HEK293 (cell line): ENCODE measurements around the gene SLC9A2.

Experiments
- KLF16 ChIP-seq: fragments of 450-650 bp; formaldehyde crosslinking; IDR thresholded peaks from 2 replicates; pipeline ENCODE4 v1.5.1; 2017; ENCODE audit warnings: missing biosample characterization, missing genetic modification characterization
- ZBTB17 ChIP-seq: fragments of 450-650 bp; formaldehyde crosslinking; IDR thresholded peaks from 2 replicates; pipeline ENCODE4 v1.5.1; 2016; ENCODE audit warnings: missing biosample characterization, missing genetic modification characterization
- ZNF24 ChIP-seq: fragments of 450-650 bp; formaldehyde crosslinking; IDR thresholded peaks from 2 replicates; pipeline ENCODE4 v1.5.1; 2016; ENCODE audit warnings: missing biosample characterization, missing genetic modification characterization
- ZNF292 ChIP-seq: fragments of 450-650 bp; formaldehyde crosslinking; IDR thresholded peaks from 2 replicates; pipeline ENCODE4 v1.5.1; 2016; ENCODE audit warnings: low read depth, missing biosample characterization, missing genetic modification characterization, borderline replicate concordance
- ZSCAN30 ChIP-seq: fragments of 450-650 bp; IDR thresholded peaks from 2 replicates; pipeline ENCODE4 v1.5.1; 2018; ENCODE audit warnings: missing biosample characterization, mild to moderate bottlenecking, missing genetic modification characterization, moderate library complexity
- TF ChIP-seq, protein P1 (sequence below): fragments of 450-650 bp; IDR thresholded peaks from 2 replicates; pipeline ENCODE4 v1.5.1; 2018; ENCODE audit warnings: missing biosample characterization, missing genetic modification characterization
- TF ChIP-seq, protein P2 (sequence below): fragments of 450-650 bp; formaldehyde crosslinking; IDR thresholded peaks from 2 replicates; pipeline ENCODE4 v1.5.1; 2016; ENCODE audit warnings: missing biosample characterization, missing genetic modification characterization, low read depth
- TF ChIP-seq, protein P3 (sequence below): fragments of 450-650 bp; formaldehyde crosslinking; IDR thresholded peaks from 2 replicates; pipeline ENCODE4 v1.5.1; 2016; ENCODE audit warnings: missing biosample characterization, missing genetic modification characterization

DNA sequence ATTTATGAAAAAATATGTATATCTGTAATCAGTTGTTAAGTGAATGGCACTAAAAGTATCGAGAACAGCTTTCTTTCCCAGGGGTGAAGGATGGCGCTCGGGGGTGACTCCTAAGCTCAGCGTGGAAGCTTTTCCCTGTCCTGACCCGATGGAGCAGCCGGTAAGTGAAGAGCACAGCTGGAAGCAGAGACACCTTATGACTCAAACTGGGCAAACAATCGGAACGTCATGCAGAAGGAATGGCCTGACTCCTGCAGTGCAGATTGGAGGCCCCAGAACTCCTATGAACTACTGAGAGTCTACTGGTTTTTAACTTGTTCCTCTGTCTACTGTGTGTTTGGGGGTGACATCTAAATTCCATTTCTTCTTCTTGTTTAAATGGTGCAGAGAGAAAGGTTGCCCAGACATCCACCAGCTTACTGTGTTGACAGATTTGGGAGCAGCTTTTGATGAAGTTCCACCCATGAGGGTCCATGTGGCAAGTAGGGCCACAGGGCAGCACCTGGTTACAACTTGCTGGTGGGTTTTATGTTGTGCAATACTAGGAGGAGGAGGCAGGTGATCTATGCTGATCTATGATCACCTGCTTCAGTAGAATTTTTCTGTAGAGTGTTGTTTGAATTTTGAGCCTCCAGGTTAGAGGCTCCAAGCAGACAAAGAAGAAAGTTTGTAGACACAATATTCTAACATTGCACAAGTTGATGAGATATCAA, 89.7 kb downstream of the SLC9A2 start:
- TF ChIP-seq, protein P1, sequence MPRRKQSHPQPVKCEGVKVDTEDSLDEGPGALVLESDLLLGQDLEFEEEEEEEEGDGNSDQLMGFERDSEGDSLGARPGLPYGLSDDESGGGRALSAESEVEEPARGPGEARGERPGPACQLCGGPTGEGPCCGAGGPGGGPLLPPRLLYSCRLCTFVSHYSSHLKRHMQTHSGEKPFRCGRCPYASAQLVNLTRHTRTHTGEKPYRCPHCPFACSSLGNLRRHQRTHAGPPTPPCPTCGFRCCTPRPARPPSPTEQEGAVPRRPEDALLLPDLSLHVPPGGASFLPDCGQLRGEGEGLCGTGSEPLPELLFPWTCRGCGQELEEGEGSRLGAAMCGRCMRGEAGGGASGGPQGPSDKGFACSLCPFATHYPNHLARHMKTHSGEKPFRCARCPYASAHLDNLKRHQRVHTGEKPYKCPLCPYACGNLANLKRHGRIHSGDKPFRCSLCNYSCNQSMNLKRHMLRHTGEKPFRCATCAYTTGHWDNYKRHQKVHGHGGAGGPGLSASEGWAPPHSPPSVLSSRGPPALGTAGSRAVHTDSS = no peak
- TF ChIP-seq, protein P2, sequence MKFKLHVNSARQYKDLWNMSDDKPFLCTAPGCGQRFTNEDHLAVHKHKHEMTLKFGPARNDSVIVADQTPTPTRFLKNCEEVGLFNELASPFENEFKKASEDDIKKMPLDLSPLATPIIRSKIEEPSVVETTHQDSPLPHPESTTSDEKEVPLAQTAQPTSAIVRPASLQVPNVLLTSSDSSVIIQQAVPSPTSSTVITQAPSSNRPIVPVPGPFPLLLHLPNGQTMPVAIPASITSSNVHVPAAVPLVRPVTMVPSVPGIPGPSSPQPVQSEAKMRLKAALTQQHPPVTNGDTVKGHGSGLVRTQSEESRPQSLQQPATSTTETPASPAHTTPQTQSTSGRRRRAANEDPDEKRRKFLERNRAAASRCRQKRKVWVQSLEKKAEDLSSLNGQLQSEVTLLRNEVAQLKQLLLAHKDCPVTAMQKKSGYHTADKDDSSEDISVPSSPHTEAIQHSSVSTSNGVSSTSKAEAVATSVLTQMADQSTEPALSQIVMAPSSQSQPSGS (tag by site-specific recombination) = no peak
- TF ChIP-seq KLF16 (tag by site-specific recombination) (no peak), ZNF292 (no peak), ZSCAN30 (tag by site-specific recombination) (no peak), ZBTB17 (tag by site-specific recombination) (no peak), ZNF24 (no peak)
- TF ChIP-seq, protein P3, sequence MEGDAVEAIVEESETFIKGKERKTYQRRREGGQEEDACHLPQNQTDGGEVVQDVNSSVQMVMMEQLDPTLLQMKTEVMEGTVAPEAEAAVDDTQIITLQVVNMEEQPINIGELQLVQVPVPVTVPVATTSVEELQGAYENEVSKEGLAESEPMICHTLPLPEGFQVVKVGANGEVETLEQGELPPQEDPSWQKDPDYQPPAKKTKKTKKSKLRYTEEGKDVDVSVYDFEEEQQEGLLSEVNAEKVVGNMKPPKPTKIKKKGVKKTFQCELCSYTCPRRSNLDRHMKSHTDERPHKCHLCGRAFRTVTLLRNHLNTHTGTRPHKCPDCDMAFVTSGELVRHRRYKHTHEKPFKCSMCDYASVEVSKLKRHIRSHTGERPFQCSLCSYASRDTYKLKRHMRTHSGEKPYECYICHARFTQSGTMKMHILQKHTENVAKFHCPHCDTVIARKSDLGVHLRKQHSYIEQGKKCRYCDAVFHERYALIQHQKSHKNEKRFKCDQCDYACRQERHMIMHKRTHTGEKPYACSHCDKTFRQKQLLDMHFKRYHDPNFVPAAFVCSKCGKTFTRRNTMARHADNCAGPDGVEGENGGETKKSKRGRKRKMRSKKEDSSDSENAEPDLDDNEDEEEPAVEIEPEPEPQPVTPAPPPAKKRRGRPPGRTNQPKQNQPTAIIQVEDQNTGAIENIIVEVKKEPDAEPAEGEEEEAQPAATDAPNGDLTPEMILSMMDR (tag by site-specific recombination) = no peak
